Measurements from ENCODE around the gene GABRG3. TPM values are rescaled to one million over a fixed set of nuclear protein-coding genes. Genes with fewer than 3 reads are reported as not detected.

The GABRG3 gene
- total and polyA plus RNA-seq, 3 experiments from 2014 or later, result not detected

DNA sequence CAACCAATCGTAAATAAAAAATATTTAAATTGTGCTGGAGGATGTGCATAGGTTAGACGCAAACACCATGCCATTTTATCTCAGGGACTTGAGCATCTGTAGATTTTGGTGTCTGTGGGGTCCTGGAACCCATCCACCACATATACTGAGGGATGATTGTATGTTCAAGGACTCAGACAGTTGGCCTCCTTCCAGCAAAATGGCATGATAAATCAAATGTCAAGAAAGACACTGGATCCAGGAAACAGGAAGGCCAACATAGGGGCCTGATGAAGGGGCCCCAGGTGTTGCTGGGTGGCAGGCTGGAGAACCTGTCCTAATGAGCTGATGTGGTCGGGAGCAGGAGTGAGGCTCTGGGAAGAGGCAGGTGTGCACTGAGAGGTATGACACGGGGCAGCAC is 289.5 kb downstream of the GABRG3 start:
- no peak overlapping the region for H3K4me3 Mint-ChIP-seq
- peaks cover 2 to 16% (median 12%) of the 10 kb centered on the region in 5 donors for H3K9me3 Mint-ChIP-seq
- no peaks in the 10 kb centered on the region for H3K36me3 Mint-ChIP-seq
- no peak for DNase-seq
- Histone ChIP-seq H3K36me3 (ENCODE audit: insufficient read depth, low read length) (no peaks in the 10 kb centered on the region), H3K27ac (ENCODE audit: low read depth, low read length) (no peak overlapping the region), H3K27me3 (ENCODE audit: insufficient read depth, low read length, poor library complexity, severe bottlenecking) (no peaks in the 10 kb centered on the region), H3K4me1 (ENCODE audit: insufficient read depth, low read length) (no peaks in the 10 kb centered on the region), H3K4me3 (ENCODE audit: low read length) (no peak overlapping the region), H3K9me3 (ENCODE audit: low read length) (no peaks in the 10 kb centered on the region)
- H3K27me3 Mint-ChIP-seq, result no peaks in the 10 kb centered on the region
- ChIA-PET CTCF (no interaction called here), POLR2A (no interaction called here)
- H3K27ac Mint-ChIP-seq, result no peak overlapping the region
- H3K4me1 Mint-ChIP-seq, result no peaks in the 10 kb centered on the region

DNA sequence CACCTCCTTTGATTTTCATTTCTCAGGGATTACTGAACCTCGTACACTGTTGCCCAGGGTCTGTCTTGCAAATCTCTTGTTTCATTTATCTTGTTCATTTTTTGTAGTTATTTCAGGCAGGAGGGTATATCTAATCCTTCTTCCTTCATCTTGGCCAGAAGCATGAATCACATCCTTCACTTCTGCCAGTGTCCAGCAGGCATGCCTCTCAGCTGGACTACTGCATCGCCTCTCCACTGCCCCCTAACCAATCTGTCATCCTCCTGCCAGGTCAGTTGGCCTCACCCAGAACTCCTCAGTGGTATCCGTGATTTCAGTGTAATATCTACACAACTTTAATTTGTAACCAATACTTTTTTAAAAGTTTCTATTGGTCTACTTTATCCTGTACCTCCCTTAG is 297.9 kb downstream of the GABRG3 start:
- no peaks in the 10 kb centered on the region for H3K4me1 Mint-ChIP-seq
- Histone ChIP-seq H3K27ac (ENCODE audit: low read depth, low read length) (no peak overlapping the region), H3K9me3 (ENCODE audit: low read length) (no peaks in the 10 kb centered on the region), H3K4me1 (ENCODE audit: insufficient read depth, low read length) (no peaks in the 10 kb centered on the region), H3K4me3 (ENCODE audit: low read length) (no peak overlapping the region), H3K27me3 (ENCODE audit: insufficient read depth, low read length, poor library complexity, severe bottlenecking) (no peaks in the 10 kb centered on the region), H3K36me3 (ENCODE audit: insufficient read depth, low read length) (no peaks in the 10 kb centered on the region)
- no peak overlapping the region for H3K4me3 Mint-ChIP-seq
- no peaks in the 10 kb centered on the region for H3K36me3 Mint-ChIP-seq
- H3K9me3 Mint-ChIP-seq, result peaks cover 12 to 31% (median 20%) of the 10 kb centered on the region in 5 donors
- H3K27me3 Mint-ChIP-seq, result no peaks in the 10 kb centered on the region
- no peak for DNase-seq
- ChIA-PET POLR2A (no interaction called here), CTCF (no interaction called here)
- H3K27ac Mint-ChIP-seq, result no peak overlapping the region

DNA sequence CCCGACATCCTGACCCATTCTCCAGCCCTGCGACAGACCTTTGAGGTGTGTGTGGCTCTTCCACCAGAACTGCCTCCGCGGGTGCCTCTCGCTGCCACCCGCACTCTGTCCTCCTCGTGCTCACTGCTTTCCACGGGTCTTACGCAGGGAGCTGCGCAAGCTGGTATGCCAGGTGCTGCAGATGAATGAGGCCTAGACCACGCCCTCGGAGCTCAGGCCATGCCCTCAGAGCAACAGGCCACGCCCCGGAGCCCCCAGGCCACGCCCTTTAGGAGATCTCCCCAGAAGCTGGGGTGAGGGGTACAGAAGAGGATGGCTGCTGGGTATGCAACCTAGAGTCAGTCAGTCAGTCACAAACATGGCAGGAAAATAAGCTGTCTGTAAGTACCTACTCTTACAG is 300.3 kb downstream of the GABRG3 start:
- H3K27ac ChIP-seq (ENCODE audit: low read depth, low read length), result no peak overlapping the region
- DNase-seq, result no peak
- no peaks in the 10 kb centered on the region for H3K27me3 Mint-ChIP-seq
- no peak overlapping the region for H3K27ac Mint-ChIP-seq
- no peak overlapping the region for H3K4me3 Mint-ChIP-seq
- H3K4me1 ChIP-seq (ENCODE audit: insufficient read depth, low read length), result no peaks in the 10 kb centered on the region
- H3K9me3 ChIP-seq (ENCODE audit: low read length), result no peaks in the 10 kb centered on the region
- no peaks in the 10 kb centered on the region for H3K4me1 Mint-ChIP-seq
- H3K27me3 ChIP-seq (ENCODE audit: insufficient read depth, low read length, poor library complexity, severe bottlenecking), result no peaks in the 10 kb centered on the region
- ChIA-PET CTCF (no interaction called here), POLR2A (no interaction called here)
- peaks cover 10 to 28% (median 17%) of the 10 kb centered on the region in 5 donors for H3K9me3 Mint-ChIP-seq
- no peak overlapping the region for H3K4me3 ChIP-seq (ENCODE audit: low read length)
- no peaks in the 10 kb centered on the region for H3K36me3 ChIP-seq (ENCODE audit: insufficient read depth, low read length)
- H3K36me3 Mint-ChIP-seq, result no peaks in the 10 kb centered on the region

GRCh38 chr15:27272427-27272826 is 301.4 kb downstream of the GABRG3 start:
- Mint-ChIP-seq H3K4me1 (no peaks in the 10 kb centered on the region), H3K27me3 (no peaks in the 10 kb centered on the region), H3K4me3 (no peak overlapping the region), H3K36me3 (no peaks in the 10 kb centered on the region), H3K27ac (no peak overlapping the region), H3K9me3 (peaks cover 10 to 22% (median 12%) of the 10 kb centered on the region in 5 donors)
- ChIA-PET CTCF (no interaction called here), POLR2A (no interaction called here)
- Histone ChIP-seq H3K27me3 (ENCODE audit: insufficient read depth, low read length, poor library complexity, severe bottlenecking) (no peaks in the 10 kb centered on the region), H3K4me1 (ENCODE audit: insufficient read depth, low read length) (no peaks in the 10 kb centered on the region), H3K27ac (ENCODE audit: low read depth, low read length) (no peak overlapping the region), H3K9me3 (ENCODE audit: low read length) (no peaks in the 10 kb centered on the region), H3K4me3 (ENCODE audit: low read length) (no peak overlapping the region), H3K36me3 (ENCODE audit: insufficient read depth, low read length) (no peaks in the 10 kb centered on the region)
- DNase-seq, result no peak

DNA sequence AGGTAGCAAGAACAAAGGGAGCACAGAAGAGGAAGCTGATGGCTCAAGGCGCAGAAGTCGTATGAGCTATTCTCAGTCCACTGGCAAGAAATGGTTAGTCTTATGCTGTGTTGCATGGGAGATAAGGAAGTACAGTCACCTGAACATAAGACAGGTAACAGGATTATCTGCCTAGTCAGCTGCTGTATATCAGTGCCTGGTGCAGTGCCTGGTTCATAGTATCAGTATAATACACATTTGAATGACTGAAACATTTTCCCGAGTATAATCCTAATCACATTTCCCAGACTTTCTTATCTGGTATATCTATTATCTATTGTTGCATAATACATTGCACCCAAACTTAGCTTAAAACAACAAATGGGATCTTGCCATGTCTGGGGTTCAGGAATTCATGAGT is 302.5 kb downstream of the GABRG3 start:
- Mint-ChIP-seq H3K27me3 (no peaks in the 10 kb centered on the region), H3K27ac (no peak overlapping the region), H3K36me3 (no peaks in the 10 kb centered on the region), H3K9me3 (peaks cover 10 to 18% (median 12%) of the 10 kb centered on the region in 5 donors), H3K4me1 (no peaks in the 10 kb centered on the region), H3K4me3 (no peak overlapping the region)
- Histone ChIP-seq H3K27me3 (ENCODE audit: insufficient read depth, low read length, poor library complexity, severe bottlenecking) (no peaks in the 10 kb centered on the region), H3K9me3 (ENCODE audit: low read length) (no peaks in the 10 kb centered on the region), H3K27ac (ENCODE audit: low read depth, low read length) (no peak overlapping the region), H3K36me3 (ENCODE audit: insufficient read depth, low read length) (no peaks in the 10 kb centered on the region), H3K4me3 (ENCODE audit: low read length) (no peak overlapping the region), H3K4me1 (ENCODE audit: insufficient read depth, low read length) (no peaks in the 10 kb centered on the region)
- POLR2A ChIA-PET, result no interaction called here
- DNase-seq, result no peak
- CTCF ChIA-PET, result no interaction called here

GRCh38 chr15:27278761-27279160 is 307.8 kb downstream of the GABRG3 start:
- ChIA-PET CTCF (no interaction called here), POLR2A (no interaction called here)
- no peak for DNase-seq
- H3K36me3 ChIP-seq (ENCODE audit: insufficient read depth, low read length), result no peaks in the 10 kb centered on the region
- H3K4me1 ChIP-seq (ENCODE audit: insufficient read depth, low read length), result no peaks in the 10 kb centered on the region
- Mint-ChIP-seq H3K36me3 (no peaks in the 10 kb centered on the region), H3K27me3 (no peaks in the 10 kb centered on the region), H3K4me3 (no peak overlapping the region), H3K9me3 (peaks cover 1 to 8% (median 5%) of the 10 kb centered on the region in 5 donors), H3K4me1 (no peaks in the 10 kb centered on the region), H3K27ac (no peak overlapping the region)
- no peak overlapping the region for H3K4me3 ChIP-seq (ENCODE audit: low read length)
- H3K27ac ChIP-seq (ENCODE audit: low read depth, low read length), result no peak overlapping the region
- no peaks in the 10 kb centered on the region for H3K27me3 ChIP-seq (ENCODE audit: insufficient read depth, low read length, poor library complexity, severe bottlenecking)
- H3K9me3 ChIP-seq (ENCODE audit: low read length), result no peaks in the 10 kb centered on the region

DNA sequence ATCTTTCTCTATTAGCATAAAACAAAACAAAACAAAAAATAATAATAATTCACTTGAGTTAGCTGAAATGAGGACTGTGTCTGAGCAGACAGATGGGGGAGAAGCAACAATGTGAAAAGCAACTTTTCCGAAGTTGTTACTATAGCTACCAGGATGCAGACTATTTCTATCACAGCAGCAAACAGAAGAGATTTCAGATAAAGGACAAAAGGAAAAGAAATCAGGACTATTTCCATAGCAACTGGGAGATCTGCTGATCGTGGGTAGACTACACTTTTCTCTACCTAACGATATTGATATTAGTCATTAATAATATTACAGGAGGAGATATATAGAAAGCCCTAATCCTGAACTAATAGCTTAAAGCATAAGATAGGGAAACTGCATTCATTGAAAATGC is 321.7 kb downstream of the GABRG3 start:
- peaks cover 0 to 1% of the 10 kb centered on the region in 2 donors for H3K27me3 Mint-ChIP-seq
- ChIA-PET POLR2A (no interaction called here), CTCF (no interaction called here)
- Histone ChIP-seq H3K27me3 (ENCODE audit: insufficient read depth, low read length, poor library complexity, severe bottlenecking) (no peaks in the 10 kb centered on the region), H3K4me1 (ENCODE audit: insufficient read depth, low read length) (no peaks in the 10 kb centered on the region), H3K36me3 (ENCODE audit: insufficient read depth, low read length) (no peaks in the 10 kb centered on the region), H3K27ac (ENCODE audit: low read depth, low read length) (no peak overlapping the region), H3K4me3 (ENCODE audit: low read length) (no peak overlapping the region), H3K9me3 (ENCODE audit: low read length) (no peaks in the 10 kb centered on the region)
- DNase-seq, result no peak
- H3K4me1 Mint-ChIP-seq, result no peaks in the 10 kb centered on the region
- no peak overlapping the region for H3K4me3 Mint-ChIP-seq
- H3K36me3 Mint-ChIP-seq, result no peaks in the 10 kb centered on the region
- peaks cover 3 to 11% (median 7%) of the 10 kb centered on the region in 5 donors for H3K9me3 Mint-ChIP-seq
- H3K27ac Mint-ChIP-seq, result no peak overlapping the region

GRCh38 chr15:27293607-27294006 is 322.6 kb downstream of the GABRG3 start:
- POLR2A ChIA-PET, result no interaction called here

GRCh38 chr15:27317736-27318135 is 346.8 kb downstream of the GABRG3 start:
- no peaks in the 10 kb centered on the region for H3K27me3 Mint-ChIP-seq
- H3K9me3 ChIP-seq (ENCODE audit: low read length), result no peaks in the 10 kb centered on the region
- H3K27ac ChIP-seq (ENCODE audit: low read depth, low read length), result no peak overlapping the region
- H3K4me3 ChIP-seq (ENCODE audit: low read length), result no peak overlapping the region
- peaks cover 0 to 3% (median 0%) of the 10 kb centered on the region in 3 donors for H3K36me3 Mint-ChIP-seq
- no peak for DNase-seq
- H3K9me3 Mint-ChIP-seq, result peaks cover 0 to 13% (median 6%) of the 10 kb centered on the region in 5 donors
- no peaks in the 10 kb centered on the region for H3K27me3 ChIP-seq (ENCODE audit: insufficient read depth, low read length, poor library complexity, severe bottlenecking)
- H3K4me3 Mint-ChIP-seq, result no peak overlapping the region
- no peaks in the 10 kb centered on the region for H3K4me1 ChIP-seq (ENCODE audit: insufficient read depth, low read length)
- H3K27ac Mint-ChIP-seq, result no peak overlapping the region
- no peaks in the 10 kb centered on the region for H3K4me1 Mint-ChIP-seq
- H3K36me3 ChIP-seq (ENCODE audit: insufficient read depth, low read length), result no peaks in the 10 kb centered on the region
- POLR2A ChIA-PET, result no interaction called here
- CTCF ChIA-PET, result no interaction called here

More at GRCh38 chr15:27293607-27294006, 322.6 kb downstream of the GABRG3 start:
- H3K36me3 ChIP-seq (ENCODE audit: insufficient read depth, low read length), result no peaks in the 10 kb centered on the region
- no peaks in the 10 kb centered on the region for H3K36me3 Mint-ChIP-seq
- H3K4me3 ChIP-seq (ENCODE audit: low read length), result no peak overlapping the region
- no peaks in the 10 kb centered on the region for H3K9me3 ChIP-seq (ENCODE audit: low read length)
- H3K27me3 Mint-ChIP-seq, result peaks cover 0 to 1% of the 10 kb centered on the region in 2 donors
- no peaks in the 10 kb centered on the region for H3K4me1 Mint-ChIP-seq
- no peak overlapping the region for H3K27ac ChIP-seq (ENCODE audit: low read depth, low read length)
- CTCF ChIA-PET, result no interaction called here
- no peak for DNase-seq
- peaks cover 5 to 11% (median 7%) of the 10 kb centered on the region in 5 donors for H3K9me3 Mint-ChIP-seq
- H3K27ac Mint-ChIP-seq, result no peak overlapping the region
- H3K4me3 Mint-ChIP-seq, result no peak overlapping the region
- H3K4me1 ChIP-seq (ENCODE audit: insufficient read depth, low read length), result no peaks in the 10 kb centered on the region
- no peaks in the 10 kb centered on the region for H3K27me3 ChIP-seq (ENCODE audit: insufficient read depth, low read length, poor library complexity, severe bottlenecking)

Measured in CD8-positive, alpha-beta memory T cell (primary cell).